HUES48 (cell line): ENCODE measurements around the gene PLP2.

ENCODE experiments used
- H3K27ac ChIP-seq: one replicate; pipeline ENCODE4 v1.7.0; 2013; ENCODE audit warnings: low read depth, low read length, inconsistent platforms
- H3K27me3 ChIP-seq: 2 replicates; pipeline ENCODE4 v1.6.1; 2013; ENCODE audit warnings: mild to moderate bottlenecking, low read length; ENCODE audit not compliant: control insufficient read depth, insufficient read depth
- H3K36me3 ChIP-seq: 2 replicates; pipeline ENCODE4 v1.6.1; 2013; ENCODE audit warnings: low read length; ENCODE audit not compliant: control insufficient read depth, insufficient read depth
- H3K4me1 ChIP-seq: 2 replicates; pipeline ENCODE4 v1.6.1; 2013; ENCODE audit warnings: mild to moderate bottlenecking, low read length; ENCODE audit not compliant: control insufficient read depth, insufficient read depth
- H3K4me3 ChIP-seq: 2 replicates; pipeline ENCODE4 v1.5.1; 2013; ENCODE audit warnings: mild to moderate bottlenecking, low read depth, low read length
- H3K9ac ChIP-seq: 2 replicates; pipeline ENCODE4 v1.6.1; 2013; ENCODE audit warnings: mild to moderate bottlenecking, low read depth, low read length, moderate library complexity
- H3K9me3 ChIP-seq: 2 replicates; pipeline ENCODE4 v1.6.1; 2013; ENCODE audit warnings: low read length; ENCODE audit not compliant: control insufficient read depth, insufficient read depth

PLP2 gene

GRCh38 chrX:49176421-49177326 lies 5.0 kb downstream of the PLP2 start:
- peaks cover 13% of the 10 kb centered on the region for H3K36me3 ChIP-seq
- H3K9ac ChIP-seq = no peak overlapping the region
- H3K27ac ChIP-seq = no peak overlapping the region
- H3K4me1 ChIP-seq = no peaks in the 10 kb centered on the region
- peaks cover 10% of the 10 kb centered on the region; the same call in 1 of the 2 replicates for H3K27me3 ChIP-seq
- no peak overlapping the region for H3K4me3 ChIP-seq
- peaks cover 22% of the 10 kb centered on the region for H3K9me3 ChIP-seq

DNA sequence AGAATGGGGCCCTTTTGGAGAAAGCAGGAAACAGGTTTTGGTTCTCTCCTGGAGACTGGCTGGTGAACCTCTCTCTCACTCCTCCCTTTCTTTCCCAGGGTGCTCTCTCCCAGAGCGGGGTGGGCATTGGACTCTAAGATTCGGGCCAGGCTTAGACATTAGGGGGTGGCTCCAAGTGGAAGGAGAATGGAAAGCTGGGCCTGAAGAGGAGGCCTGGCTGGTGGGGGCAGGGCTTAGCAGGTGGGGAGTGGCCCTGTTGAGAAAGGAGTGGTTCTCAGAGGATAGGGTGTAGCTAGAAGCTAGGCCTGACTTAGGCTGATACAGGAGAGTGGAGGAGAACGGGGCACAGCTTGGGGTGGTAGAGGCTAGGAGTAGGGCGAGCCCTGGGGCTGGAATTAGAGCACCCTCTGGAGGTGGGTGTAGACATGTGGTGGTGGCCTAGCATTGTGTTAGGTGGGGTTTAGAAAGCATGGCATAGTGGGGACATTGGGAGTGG lies 5.7 kb downstream of the PLP2 start:
- H3K27me3 ChIP-seq = 0 out of 2 replicates have a peak, but pooled peaks cover 5% of the 10 kb centered on the region
- no peak overlapping the region for H3K4me3 ChIP-seq
- H3K4me1 ChIP-seq = no peaks in the 10 kb centered on the region
- H3K27ac ChIP-seq = no peak overlapping the region
- H3K9me3 ChIP-seq = peaks cover 25% of the 10 kb centered on the region
- H3K36me3 ChIP-seq = peaks cover 13% of the 10 kb centered on the region
- no peak overlapping the region for H3K9ac ChIP-seq

DNA sequence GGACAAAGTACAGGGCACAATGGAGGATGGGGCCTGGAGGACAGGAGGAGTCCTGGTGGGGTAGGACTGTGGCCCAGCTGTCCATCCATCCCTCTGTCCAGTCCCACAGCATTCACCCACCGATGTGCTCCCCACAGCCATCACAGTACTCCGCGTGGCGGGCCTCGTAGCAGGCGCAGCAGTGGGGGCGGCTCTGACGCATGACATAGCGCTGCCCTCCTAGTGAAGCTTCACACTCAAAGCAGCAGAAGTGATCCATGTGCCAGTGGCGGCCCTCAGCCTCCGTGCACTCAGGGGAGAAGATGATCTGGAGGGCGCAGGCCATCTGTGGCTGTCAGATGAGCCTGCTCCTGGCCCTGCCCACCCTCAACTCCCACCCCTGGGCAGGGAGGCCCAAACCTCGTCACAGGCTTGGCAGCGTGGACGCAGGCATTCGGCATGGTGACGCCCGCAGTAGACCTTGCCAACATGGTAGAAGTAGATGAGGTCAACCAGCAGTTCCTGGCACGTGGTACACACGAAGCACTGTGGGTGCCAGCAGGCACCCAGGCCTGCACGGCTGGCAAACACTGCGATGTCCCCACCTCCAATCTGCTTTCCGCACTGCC lies 6.3 kb downstream of the PLP2 start:
- Histone ChIP-seq H3K36me3 (peaks cover 13% of the 10 kb centered on the region), H3K4me1 (no peaks in the 10 kb centered on the region), H3K27me3 (no peaks in the 10 kb centered on the region), H3K9me3 (peaks cover 25% of the 10 kb centered on the region), H3K4me3 (no peak overlapping the region), H3K9ac (no peak overlapping the region), H3K27ac (no peak overlapping the region)

GRCh38 chrX:49178537-49178936 lies 6.8 kb downstream of the PLP2 start:
- Histone ChIP-seq H3K4me3 (no peak overlapping the region), H3K36me3 (peaks cover 16% of the 10 kb centered on the region), H3K9ac (no peak overlapping the region), H3K27ac (no peak overlapping the region), H3K9me3 (peaks cover 20% of the 10 kb centered on the region), H3K27me3 (no peaks in the 10 kb centered on the region), H3K4me1 (no peaks in the 10 kb centered on the region)

DNA sequence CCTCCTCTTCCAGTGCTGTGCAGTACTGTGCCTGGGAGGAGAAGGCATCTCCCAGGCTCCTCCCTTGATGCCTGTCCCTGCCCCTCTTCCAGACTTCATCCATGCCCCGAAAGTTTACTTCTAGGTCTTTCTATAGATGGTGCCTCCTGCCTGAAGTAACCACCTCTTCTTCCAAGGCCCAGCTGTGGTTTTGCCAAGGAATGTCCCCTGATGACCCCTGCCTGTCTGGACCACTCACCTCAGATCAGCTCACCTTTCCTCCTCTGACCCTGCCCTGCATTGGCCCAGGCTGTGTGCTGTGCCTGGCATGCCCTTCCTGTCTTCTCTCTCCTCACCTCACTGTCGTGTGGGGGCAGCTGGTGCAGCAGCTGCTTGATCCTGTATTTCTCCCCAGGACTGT lies 7.7 kb downstream of the PLP2 start:
- H3K4me1 ChIP-seq = no peaks in the 10 kb centered on the region
- peaks cover 16% of the 10 kb centered on the region for H3K36me3 ChIP-seq
- H3K4me3 ChIP-seq = no peak overlapping the region
- H3K27ac ChIP-seq = no peak overlapping the region
- H3K27me3 ChIP-seq = no peaks in the 10 kb centered on the region
- H3K9me3 ChIP-seq = peaks cover 16% of the 10 kb centered on the region
- no peak overlapping the region for H3K9ac ChIP-seq

DNA sequence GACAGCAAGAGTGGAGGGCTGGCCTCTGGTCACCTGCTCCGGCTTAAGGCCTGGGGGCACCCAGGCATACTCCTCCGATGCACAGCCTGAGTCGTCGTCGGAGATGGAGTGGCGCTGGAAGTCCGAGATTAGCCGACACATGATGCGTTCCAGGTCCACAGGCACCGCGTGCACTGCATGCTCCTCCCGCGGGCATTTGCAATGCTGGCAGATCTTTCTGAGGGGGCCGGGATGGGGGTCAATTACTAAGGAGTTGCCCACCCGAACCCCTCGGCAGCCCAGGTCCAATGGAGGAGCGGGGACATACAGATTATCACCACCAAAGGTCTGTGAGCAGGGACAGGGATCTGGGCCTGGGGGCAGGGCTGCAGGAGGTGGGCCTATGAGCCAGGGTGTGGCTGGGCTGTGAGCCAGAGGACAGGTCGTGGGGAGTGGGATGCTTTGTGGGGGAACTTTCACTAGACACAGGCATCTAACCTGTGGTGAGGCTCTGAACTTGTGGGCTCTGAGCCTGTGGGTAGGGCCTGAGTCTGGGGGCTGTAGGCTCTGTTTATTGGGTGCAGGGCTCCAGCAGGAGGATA lies 12.1 kb downstream of the PLP2 start:
- H3K36me3 ChIP-seq = peaks cover 3% of the 10 kb centered on the region
- peaks cover 30% of the 10 kb centered on the region for H3K9me3 ChIP-seq
- H3K4me3 ChIP-seq = peak overlapping the region; percentile 40
- peak overlapping the region; percentile 54 for H3K27ac ChIP-seq
- H3K4me1 ChIP-seq = no peaks in the 10 kb centered on the region
- H3K27me3 ChIP-seq = no peaks in the 10 kb centered on the region
- no peak overlapping the region for H3K9ac ChIP-seq

DNA sequence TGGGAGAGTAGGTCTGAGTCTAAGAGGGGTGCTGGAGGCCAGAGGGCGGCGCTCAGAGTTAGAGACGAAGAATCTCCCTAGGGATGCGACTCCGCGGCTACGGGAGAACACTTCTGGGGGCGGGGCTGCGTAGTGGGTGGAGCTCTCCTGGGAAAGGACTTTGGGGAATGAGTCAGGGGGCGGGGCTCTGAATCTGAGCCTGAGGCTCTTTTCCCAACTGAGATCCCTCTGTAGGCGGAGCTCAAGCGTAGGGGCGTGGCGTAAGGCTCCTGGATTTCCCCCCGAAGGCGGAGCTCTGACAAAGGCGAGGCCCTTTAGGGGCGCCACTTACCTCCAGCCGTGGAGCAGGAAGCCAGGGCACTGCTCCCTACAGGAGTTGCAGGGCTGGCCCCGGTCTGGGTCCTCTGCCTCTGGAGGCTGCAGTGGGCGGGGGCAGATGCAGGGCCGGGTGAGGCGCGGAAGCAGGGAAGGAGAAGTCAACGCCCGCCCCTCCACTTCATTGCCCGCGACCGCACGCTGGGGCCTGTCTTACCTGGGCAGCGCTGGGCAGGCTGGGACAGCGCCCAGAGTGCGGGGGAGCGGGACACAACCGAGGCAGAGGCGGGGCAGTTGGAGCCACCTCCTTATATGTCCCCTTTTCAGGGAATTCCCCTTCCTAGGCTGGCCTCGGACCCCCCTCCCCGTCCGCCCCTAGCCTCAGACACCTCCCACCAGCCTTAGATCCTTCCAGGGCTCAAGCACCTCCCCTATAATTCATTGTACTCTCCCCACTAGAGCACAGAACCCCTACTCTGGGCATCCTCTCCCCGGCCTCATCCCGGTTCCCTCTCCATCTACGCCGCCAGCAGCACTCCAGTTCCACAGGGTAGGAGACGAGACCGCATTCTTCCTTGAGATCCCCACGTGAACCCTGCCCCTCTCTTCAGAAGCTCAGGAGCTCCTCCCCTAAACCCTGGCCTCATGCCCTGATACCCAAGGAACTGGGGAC lies 12.9 kb downstream of the PLP2 start:
- Histone ChIP-seq H3K9me3 (peaks cover 35% of the 10 kb centered on the region), H3K36me3 (peaks cover 3% of the 10 kb centered on the region), H3K4me1 (no peaks in the 10 kb centered on the region), H3K27me3 (no peaks in the 10 kb centered on the region), H3K9ac (no peak overlapping the region; the same call in 1 of the 2 replicates), H3K4me3 (peak overlapping the region; percentile 57), H3K27ac (peak overlapping the region; percentile 61)

DNA sequence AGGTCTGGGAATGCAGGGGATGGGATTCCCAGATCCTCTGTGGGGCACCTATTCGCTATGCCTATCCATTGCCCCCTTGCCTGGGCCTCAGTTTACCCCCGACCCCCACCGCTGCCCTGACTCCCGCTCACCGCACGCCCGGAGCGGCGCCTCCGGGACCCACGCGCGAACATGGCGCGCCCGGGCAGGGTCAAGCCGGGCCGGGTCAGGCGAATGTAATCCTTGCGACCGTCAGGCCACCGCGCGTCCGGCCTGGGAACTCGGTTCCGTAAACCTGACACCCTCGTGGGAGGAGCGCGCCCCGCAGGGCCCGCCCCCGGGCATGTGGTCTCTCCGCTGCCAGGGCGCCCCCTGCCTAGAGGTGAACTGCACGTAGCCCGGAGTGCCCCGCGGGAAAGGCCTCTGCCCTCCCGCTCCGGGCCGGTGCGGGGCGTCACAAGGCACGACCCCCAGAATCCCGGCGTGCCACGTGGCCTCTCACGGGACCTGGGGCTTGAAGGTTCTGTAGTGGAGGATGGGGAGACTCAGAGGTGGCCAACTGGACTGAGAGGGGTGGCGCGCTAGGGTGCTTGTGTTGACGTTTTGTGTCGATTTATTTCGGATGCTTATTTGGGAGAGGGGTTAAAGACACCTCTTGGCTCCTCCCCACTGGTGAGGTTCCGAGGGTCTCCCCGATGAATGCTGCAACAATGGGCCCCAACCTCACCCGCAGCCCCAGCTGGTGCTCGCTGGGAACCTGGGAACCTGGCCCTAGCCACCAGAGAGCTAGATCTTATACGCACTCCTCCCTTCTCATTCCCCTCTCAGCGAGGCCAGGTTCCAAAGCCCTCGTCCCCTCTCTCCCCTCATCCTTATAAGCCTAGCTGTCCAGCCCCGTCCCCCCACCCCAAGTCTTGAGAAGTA lies 14.7 kb downstream of the PLP2 start, which contains the start of gene PRICKLE3:
Gene PRICKLE3, minus strand, starts transcription at position 249 of the 903 bp plus-strand sequence. Its CDS starts 76 bp downstream, at position 173.
- peak within 1 kb of the TSS; percentile 42 for H3K27ac ChIP-seq
- peak within 1 kb of the TSS; percentile 65 for H3K4me3 ChIP-seq
- no peak within 1 kb of the TSS for H3K9ac ChIP-seq
- no peaks in the 10 kb centered on the region for H3K27me3 ChIP-seq
- H3K9me3 ChIP-seq = peaks cover 31% of the 10 kb centered on the region
- H3K36me3 ChIP-seq = peaks cover 3% of the 10 kb centered on the region
- H3K4me1 ChIP-seq = no peaks in the 10 kb centered on the region

DNA sequence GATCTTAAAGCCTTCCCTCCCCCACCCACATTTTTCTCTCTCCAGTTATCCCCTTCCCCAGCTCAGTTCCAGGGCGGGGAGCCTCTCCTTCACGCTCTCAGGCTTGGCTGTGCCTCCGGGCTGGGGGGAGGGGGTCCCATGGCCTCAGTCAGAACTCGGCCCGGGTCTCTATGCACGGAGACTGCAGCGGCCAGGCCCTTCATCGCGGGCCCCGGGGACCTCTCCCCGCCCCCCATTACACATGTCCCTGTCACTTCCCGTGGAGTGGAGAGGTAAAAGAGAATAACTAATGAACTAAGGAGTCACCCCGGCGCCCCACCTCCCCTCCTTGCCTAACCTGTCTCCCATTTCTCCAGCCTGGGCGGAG lies 15.3 kb downstream of the PLP2 start:
- H3K9ac ChIP-seq = no peak overlapping the region
- H3K4me3 ChIP-seq = peak overlapping the region; percentile 65
- no peaks in the 10 kb centered on the region for H3K27me3 ChIP-seq
- H3K9me3 ChIP-seq = peaks cover 31% of the 10 kb centered on the region
- H3K36me3 ChIP-seq = peaks cover 3% of the 10 kb centered on the region
- H3K27ac ChIP-seq = peak overlapping the region; percentile 21
- no peaks in the 10 kb centered on the region for H3K4me1 ChIP-seq
